GM21447 (cell line): ENCODE measurements around the gene PODN.

Experiments used
- ATAC-seq: cut with Tn5 transposase; IDR thresholded peaks from one replicate; pipeline ENCODE4 v1.9.1; 2021; ENCODE audit not compliant: unreplicated experiment

PODN gene

DNA sequence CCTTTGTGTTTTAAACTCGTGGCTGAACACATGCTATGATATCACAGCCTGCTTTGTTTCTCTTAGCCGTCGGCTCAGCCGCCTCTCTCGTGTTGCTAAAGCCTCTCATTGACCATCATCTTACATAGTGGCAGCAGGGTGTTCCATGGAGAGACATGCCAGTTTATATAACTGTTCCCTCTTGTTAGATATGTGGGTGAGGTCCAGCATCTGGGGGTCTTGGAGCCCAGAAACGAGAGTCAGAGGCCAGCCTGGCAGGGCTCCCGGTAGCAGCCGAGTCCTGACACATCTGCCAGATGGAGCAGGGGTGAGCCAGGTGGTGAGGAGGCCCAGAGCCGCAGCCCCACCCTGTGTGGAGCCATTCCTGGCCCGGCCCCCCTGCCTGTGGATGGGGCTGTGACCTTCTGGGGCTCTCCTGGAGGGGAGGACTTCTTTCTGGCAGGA lies 11.9 kb downstream of the PODN start:
- ATAC-seq = no peak

DNA sequence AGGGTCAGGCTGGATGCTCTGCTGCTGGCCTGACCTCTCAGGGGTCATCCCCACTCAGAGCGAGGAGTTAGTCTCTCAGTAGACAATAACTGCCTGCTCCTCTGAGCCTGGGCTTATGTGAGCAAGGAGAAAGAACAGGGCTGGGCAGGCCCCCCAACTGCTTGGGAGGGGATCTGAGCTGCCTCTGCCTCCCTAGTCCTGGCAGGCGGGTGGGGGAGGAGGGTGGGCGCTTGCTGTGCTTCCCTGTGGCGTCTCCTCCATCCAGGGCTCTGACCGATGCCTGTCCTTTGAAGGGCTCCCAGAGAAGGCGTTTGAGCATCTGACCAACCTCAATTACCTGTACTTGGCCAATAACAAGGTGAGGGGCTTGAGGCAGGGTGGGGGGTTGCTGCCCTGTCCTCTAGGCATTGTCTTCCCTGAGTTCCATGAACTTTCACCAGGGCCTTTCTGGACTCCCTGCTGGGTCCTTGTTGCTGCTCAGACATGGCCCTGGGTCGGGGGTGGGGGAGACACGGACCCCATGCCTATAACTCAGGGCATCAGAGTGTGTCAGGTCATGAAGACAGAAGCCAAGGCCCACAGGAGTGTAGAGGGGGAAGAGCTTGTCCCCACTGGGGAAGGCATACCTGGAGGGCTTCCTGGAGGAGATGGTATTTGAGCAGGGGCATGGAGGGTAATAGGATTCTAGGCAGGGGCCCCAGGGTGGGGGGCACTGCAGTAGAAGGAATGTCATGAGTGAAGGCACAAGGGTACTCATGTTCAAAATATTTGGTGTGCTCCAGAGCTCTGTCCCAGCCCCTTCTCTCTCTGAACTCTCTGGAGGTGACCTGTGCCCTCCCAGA lies 12.5 kb downstream of the PODN start:
- ATAC-seq = no peak

DNA sequence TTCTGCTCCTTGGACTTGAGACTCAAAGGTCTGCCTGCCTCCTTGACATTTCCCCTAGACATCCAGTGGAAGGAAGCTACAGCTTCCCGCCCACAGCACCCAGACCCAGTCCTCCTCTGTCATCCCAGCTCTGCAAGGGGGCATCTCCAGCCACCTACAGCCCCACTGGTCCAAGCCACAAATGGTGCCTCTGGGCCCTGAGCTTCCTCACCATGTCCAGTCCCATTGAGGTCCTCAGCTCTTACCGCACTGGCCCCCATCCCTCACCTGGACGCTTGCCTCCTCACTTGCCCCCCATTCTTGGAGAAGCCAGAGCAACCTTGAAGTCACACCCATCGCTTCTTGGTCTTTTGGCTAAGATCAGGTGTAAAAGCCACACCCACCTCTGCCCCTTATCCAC lies 13.2 kb downstream of the PODN start:
- no peak for ATAC-seq

DNA sequence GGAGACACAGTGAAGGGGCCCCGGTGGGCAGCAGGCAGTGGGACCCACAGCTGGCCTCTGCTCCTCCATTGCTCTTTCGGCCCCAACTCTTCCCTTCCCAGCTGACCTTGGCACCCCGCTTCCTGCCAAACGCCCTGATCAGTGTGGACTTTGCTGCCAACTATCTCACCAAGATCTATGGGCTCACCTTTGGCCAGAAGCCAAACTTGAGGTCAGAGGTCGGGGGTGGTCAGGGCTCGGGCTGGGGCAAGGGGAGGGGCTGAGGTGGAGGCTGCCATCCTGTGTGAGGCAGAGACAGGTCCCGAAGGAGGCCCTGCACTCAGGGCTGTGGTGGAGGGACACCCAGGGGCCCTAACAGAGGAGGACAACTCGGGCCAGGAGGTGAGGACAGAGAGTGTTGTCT lies 13.7 kb downstream of the PODN start:
- no peak for ATAC-seq

DNA sequence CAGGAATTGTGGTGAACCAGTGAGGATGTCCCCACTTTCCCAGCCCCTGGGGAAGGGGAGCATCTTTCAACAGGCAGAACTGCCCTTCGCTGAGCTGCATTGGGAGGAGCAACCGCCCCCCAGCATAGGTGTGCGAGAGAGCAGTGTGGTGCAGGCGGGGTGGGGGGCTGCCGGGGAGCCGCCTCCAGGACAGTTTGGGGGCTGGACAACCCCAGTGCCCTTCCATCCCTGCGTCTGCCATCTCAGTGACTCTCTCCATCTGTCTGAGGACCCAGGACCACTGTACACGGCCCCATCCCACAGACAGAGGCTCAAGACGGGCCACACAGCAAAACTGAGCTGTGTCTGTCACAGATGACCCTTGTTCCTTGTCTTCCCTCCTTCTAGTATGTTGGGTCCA lies 14.2 kb downstream of the PODN start:
- no peak for ATAC-seq

DNA sequence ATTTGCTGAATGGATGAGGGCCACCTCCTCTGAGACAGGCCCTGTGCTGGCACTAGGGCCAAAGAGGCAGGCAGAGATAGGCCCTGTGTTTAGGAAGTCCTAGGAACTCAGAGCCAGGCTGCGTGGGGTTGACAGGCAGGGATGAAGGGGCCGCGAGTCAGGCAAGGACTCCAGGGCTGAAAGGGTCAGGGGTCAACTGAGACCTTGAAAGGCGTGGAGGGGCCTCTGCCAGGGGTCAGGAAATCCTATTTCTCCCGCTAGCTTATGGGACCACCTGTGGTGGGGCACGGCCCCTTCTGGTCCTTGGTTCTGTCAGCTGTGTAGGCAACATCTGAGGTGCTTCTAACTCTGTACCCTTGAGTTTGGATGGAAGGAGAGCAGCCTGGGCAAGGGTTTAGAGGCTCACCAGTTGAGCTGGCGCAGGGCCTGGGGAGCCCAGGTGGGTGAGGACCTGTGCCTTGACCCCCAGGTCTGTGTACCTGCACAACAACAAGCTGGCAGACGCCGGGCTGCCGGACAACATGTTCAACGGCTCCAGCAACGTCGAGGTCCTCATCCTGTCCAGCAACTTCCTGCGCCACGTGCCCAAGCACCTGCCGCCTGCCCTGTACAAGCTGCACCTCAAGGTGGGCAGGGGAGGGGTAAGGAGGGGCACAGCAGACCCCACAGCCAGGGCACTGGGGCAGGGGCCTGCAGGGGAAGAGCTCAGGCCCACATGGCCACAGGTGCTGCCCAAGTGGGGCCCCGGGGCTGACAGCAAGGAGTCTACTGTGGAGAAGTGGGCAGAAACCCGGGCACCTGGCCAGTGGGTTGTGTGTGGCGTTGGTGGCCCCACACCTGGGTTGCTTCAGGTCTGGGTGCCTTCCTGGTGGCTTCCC lies 14.9 kb downstream of the PODN start:
- ATAC-seq = no peak

DNA sequence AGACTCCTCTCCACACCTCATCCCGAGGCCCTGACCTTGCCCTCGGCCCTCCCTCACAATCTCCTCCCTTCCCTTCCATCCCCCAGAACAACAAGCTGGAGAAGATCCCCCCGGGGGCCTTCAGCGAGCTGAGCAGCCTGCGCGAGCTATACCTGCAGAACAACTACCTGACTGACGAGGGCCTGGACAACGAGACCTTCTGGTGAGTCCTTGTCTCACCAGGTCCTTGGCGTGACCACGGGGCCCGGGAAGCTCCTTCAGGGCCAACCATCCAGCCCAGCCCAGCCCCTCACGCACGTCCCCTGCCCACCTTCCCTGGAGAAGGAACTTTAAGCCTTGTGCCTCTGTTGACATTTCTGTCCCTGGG lies 15.6 kb downstream of the PODN start:
- ATAC-seq = no peak

DNA sequence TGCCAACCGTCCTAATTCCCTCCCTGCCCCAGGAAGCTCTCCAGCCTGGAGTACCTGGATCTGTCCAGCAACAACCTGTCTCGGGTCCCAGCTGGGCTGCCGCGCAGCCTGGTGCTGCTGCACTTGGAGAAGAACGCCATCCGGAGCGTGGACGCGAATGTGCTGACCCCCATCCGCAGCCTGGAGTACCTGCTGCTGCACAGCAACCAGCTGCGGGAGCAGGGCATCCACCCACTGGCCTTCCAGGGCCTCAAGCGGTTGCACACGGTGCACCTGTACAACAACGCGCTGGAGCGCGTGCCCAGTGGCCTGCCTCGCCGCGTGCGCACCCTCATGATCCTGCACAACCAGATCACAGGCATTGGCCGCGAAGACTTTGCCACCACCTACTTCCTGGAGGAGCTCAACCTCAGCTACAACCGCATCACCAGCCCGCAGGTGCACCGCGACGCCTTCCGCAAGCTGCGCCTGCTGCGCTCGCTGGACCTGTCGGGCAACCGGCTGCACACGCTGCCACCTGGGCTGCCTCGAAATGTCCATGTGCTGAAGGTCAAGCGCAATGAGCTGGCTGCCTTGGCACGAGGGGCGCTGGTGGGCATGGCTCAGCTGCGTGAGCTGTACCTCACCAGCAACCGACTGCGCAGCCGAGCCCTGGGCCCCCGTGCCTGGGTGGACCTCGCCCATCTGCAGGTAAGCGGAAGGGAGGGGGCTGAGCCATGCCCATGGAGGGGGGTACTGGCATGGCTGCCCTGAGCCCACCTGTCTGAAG lies 16.5 kb downstream of the PODN start:
- ATAC-seq = no peak

DNA sequence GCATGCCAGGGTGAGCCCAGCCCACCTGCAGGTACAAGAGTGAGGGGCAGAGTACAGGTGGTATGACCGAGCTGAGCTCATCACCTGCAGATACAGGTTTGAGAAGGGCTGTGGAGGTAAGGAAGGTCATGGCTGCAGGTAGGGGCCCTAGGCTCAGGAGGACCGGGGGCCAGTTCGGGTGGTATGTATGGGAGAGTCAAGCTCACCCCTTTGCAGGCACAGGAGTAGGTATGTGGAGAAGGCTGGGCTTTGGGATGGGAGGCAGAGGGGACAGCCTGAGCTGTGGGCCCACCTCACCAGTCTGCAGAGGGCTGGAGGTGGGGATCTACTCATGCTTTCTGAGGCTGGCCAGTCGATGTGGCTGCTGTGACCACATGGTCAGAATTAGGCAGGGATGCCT lies 17.2 kb downstream of the PODN start:
- ATAC-seq = no peak

DNA sequence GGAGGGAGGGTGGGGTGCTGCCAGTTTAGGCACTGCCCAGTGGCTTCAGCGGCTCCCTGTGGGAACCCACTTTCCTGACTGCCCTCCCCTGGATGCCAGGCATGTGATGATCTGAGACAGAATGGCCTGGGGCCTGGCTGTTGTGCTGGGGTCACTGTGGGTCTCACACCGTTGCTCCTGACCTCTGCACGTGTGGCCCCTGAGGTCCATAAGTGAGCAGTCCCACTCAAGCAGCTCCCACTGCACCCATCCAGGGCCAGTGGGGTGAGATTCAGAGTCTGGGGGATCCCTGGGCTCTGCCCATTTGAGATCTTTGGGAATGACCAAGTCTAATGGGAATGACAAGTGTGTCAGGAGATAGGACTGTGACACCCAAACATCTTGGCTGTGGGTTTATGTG lies 18.0 kb downstream of the PODN start:
- ATAC-seq = no peak

DNA sequence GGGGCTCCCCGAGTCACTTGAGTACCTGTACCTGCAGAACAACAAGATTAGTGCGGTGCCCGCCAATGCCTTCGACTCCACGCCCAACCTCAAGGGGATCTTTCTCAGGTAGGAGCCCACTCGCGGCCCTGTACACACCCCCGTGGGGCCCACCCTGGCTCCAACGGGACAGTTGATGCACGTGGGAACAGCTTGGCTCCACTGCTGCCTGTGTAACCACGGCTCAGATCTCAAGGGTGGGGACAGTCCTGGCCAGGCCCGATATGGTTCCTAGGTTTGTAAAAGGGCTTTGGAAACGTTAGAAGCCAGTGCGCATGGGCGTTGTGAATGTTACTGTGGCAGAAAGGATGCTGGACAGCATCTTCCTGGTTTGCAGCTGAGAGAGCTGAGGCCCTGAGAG lies 18.8 kb downstream of the PODN start:
- no peak for ATAC-seq

DNA sequence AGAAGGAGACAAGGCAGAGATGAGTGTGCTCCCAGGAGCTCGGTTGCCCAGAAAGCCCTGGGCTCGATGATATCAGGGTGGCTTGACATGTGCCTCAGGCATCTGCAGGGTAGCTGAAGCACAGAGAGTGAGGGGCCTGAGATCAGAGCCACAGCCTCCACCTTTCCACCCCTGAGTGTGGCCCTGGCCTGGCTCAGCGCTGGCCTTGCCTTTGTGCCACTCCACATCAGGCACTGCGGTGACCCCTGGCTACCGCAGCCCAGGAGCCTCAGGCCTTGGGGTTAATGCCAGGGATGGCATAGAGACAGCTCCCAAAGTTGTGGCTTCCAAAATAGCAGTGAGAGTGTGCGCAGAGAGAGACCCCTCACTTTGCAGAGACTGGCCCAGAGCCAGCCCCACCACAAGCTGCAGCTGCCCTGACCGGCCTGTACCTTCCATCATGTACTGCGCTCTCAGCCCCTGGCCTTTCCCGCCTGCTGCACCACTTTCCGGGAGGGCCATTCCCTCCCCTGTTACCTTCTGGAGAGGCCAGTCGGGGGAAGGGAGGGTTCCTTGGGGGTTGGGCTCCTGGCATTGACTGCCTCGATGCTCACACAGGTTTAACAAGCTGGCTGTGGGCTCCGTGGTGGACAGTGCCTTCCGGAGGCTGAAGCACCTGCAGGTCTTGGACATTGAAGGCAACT lies 19.5 kb downstream of the PODN start:
- ATAC-seq = no peak

DNA sequence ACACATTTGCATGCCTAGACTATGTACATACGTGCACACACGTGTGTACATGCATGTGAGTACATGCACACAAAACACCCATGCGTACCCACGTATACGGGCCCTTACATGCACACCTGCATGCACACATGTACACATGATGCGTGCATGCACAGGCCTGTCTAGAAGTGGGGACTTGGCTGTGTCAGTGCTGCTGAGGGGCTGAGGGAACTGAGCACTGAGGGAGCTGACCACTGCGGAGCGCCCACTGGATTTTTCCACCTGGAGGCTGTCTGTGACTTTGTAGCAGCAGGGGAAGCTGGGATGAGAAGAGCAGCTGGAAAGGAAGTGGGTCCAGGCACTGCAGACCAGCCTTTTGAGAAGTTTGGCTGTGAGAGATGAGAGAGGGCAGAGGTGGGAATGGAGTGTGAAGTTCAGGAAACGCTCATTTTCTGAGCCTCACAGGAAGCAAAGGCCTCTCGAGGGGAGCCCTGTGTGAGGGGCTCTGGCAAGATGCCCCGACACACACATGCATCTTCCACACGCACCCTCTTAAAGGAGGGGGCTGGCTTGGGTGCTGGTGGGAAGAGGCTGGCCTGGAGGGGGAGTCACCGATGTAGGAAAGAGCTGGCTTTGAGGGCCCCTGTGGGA lies 20.9 kb downstream of the PODN start:
- no peak for ATAC-seq

DNA sequence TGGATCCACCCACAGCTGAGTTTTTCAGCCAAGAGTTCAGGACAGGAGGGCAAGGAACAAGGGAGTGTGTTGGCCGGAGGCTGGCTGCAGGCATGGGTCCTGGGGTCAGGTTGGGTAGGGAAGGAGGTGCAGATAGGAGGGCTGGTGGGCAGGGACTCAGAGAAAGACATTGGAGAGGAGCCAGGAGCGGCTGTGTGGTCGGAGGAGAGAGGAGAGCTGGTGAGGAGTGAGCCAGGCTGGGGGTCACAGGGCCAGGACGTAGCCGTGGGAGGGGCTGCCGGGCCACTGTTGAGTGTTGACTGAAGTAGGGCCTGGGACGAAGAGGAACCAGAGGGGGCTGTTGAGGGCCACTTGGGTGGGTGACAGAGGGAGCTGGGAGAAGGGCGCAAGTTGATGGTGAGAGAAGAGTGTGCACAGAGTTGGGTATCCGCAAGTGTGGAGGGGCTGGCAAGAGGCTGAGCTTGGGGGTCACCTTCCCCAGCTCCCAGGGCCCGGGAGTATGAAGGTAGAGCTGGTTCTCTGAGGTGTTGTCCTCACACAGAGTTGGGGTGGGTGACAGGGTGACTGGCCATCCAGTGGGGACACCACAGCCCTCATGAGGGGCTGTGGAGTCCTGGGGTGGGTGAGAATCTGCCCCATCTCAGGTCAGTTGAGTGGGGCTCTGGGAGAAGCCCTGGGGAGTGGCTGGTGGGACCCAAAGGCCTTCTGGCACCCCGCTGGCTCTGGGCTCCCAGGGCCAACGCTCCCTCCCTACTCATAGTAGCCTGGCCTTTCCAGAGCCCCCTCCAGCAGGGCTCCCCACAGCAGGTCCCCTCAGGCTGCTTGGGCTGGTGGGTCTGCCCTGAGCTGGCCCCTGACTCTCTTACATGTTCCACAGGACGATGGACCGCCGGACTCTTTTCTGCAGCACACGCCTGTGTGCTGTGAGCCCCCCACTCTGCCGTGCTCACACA lies 21.9 kb downstream of the PODN start:
- ATAC-seq = no peak

DNA sequence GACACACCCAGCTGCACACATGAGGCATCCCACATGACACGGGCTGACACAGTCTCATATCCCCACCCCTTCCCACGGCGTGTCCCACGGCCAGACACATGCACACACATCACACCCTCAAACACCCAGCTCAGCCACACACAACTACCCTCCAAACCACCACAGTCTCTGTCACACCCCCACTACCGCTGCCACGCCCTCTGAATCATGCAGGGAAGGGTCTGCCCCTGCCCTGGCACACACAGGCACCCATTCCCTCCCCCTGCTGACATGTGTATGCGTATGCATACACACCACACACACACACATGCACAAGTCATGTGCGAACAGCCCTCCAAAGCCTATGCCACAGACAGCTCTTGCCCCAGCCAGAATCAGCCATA lies 22.6 kb downstream of the PODN start:
- ATAC-seq = no peak

DNA sequence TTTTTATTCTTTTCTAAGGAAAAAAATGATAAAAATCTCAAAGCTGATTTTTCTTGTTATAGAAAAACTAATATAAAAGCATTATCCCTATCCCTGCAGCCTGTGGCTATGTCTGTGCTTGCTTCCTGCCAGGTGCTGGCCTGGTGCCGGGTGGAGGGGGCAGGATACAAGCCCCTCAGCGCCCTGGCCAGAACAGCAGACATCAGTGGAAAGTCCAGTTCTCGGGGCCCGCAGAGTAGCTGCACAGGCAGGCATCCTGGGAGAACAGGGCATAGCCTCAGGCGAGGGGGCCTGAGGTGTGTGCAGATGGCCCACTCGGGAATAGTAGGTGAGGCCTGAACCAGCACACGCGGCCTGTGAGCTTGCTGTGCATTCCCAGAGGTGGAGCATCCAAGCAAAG lies 23.4 kb downstream of the PODN start:
- no peak for ATAC-seq

DNA sequence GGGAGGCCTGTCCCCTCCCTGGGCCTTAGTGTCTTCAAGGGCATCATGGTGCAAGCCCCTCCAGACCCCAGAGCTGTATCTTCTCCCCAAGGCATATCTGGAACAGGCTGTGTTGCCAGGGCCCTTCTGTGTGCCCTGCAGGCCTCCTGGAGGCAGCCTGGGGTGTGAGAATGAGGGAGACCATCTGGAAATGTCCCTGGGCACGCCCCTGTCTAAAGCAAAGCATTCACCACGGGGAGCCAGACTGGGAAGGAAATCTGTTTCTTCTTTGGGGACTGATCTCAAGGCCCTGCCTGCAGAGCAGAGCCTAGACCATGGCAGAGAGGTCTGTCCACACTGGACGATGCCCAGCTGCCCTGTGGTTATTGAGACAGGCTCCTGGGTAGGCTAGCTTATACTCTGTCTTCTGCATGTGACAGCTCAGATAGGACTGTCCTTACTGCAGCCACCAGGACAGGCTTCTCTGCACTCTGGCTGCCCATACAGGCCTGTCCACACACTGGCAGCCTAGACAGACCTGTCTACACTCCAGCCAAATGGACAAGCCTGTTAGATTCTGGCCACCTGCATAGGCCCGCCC lies 24.6 kb downstream of the PODN start:
- no peak for ATAC-seq

DNA sequence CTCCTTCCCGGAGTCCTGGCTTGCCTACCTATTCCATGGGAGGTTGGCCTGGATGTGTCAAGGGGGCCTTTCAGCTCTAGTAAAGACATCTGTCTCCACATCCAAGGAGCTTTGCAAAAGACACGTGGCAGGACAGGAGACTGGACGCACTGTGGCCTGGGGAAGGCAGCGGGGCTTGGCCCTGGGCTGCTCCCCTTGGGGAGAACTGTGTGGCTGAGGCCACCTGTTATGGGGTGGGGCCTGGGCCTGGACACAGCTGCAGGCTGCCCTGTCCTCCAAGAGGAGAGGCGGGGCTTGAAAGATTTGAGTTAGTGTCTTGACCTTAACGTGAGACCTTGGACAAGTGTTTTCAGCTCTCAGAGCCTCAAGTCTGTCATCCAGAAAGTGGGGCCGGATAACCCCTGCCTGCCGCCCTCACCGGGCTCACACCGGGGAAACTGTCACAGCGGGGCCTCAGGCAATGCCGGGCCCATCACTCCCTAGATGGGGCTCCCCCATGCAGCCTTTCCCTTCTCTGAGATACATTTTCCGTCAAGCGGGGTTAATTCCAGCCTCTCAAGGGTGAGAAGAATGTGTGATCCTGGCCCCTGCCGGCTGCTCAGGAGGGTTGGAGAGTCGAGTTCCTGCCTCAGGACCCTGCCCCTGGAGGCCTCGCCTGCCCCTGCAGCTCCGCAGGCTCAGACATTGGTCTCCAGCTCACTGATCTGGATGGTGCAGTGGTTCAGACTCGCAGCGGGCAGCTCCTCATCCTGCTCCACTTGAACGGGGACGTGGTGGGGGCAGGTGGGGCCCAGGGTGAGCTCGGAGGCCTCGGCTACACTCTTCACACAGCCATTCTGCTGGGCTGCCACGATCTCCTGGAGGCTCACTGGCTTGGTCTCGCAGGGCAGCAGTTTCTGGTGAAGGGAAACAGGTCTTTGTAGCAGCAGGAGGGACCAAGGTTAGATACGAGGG lies 25.6 kb downstream of the PODN start:
- no peak for ATAC-seq
